ENCODE results near the gene NTNG1.
"Not testable (repeated sequence)": the region's sequence is repeated elsewhere in the genome, so short reads cannot be mapped to it uniquely, and the experiment has no call there.

NTNG1 gene

GRCh38 chr1:107147843-107148242, 7.0 kb downstream of the NTNG1 start:
- peak; percentile 64 for DNase-seq

- DNase-seq, result no peak
Measured at GRCh38 chr1:107149946-107150345, 9.1 kb downstream of the NTNG1 start.

- no peak for DNase-seq
Measured at GRCh38 chr1:107151295-107151694, 10.5 kb downstream of the NTNG1 start.

DNA sequence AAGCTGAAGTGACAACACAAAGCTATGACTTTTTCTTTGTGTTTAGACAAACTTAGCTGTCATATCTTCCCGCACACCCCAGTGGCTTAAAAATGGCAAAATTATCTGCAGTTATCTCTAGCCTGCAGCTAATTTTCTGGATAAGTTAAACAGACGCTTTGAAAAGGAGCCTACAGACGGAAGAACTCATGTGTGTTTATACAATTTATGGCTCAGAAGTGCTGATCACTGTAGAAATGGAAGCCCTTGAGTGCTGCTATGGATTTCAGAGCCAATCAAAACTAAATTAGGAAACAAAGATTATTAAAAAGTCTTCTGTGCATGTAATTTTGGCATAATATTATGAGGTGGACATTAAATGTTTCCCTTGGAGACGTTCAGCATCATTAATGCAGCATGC, 11.6 kb downstream of the NTNG1 start:
- DNase-seq, result no peak

- no peak for DNase-seq
Measured at GRCh38 chr1:107153014-107153413, 12.2 kb downstream of the NTNG1 start.

DNA sequence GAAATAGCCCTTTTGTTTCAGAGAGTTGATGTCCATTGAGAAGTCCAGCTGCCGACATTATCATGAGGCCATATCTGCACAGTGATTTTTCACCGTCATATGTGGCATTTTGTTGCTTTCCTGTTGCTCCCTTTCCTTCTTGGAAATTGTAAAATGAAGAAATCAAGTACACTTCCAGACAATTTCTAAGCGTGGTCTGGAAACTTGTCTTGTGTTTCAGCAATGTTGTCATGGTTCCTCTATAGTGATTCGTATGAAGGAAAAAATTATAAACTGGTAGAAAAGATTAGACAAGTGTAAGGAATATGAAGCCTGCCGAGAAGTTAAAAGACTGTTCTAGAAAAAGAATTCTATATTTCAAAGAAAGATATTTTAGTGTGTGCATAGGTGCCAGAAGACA, 17.7 kb downstream of the NTNG1 start:
- no peak for DNase-seq

- DNase-seq, result no peak
Measured at GRCh38 chr1:107158991-107159390, 18.2 kb downstream of the NTNG1 start.

DNA sequence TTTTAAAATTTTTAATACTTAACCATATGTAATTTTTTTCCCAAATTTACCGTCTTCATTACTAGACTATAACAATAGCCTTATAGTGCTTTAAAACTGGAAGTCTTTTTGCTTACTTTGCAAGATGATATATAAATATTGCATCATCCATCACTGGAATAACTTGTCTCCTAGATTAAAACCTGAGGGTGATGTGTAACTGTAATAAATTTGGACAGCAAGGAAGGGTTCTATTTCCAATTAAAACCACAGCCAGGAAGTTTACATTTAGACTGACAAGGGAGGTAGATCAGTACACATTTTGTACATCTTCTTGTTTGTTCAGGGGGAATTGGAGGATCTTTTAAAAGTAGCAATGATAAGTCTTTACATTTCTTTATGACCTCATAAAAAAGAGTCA, 21.9 kb downstream of the NTNG1 start:
- no peak for DNase-seq

GRCh38 chr1:107164901-107165300, 24.1 kb downstream of the NTNG1 start:
- not testable (repeated sequence) for DNase-seq

- no peak for DNase-seq
Measured at GRCh38 chr1:107169615-107170014, 28.8 kb downstream of the NTNG1 start.

DNA sequence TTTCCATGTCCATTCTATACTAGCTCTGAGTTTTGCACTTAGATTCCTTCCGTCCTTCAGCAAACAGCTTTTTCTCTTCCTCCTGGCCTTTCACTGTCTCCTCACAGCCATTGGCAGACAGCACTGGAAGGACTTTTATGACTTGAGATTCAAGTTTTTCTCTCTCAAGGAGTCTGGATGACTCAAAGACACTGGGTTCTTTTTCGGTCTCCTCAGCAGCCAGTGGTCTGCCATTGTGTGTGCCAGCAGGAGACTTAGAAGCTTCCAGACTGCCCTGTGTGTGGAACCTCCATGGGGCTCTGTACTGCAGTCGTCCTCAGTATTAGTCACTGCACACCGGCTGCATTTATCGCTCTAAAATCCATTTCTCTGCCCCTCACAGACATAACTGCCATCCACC, 30.5 kb downstream of the NTNG1 start:
- no peak for DNase-seq

DNA sequence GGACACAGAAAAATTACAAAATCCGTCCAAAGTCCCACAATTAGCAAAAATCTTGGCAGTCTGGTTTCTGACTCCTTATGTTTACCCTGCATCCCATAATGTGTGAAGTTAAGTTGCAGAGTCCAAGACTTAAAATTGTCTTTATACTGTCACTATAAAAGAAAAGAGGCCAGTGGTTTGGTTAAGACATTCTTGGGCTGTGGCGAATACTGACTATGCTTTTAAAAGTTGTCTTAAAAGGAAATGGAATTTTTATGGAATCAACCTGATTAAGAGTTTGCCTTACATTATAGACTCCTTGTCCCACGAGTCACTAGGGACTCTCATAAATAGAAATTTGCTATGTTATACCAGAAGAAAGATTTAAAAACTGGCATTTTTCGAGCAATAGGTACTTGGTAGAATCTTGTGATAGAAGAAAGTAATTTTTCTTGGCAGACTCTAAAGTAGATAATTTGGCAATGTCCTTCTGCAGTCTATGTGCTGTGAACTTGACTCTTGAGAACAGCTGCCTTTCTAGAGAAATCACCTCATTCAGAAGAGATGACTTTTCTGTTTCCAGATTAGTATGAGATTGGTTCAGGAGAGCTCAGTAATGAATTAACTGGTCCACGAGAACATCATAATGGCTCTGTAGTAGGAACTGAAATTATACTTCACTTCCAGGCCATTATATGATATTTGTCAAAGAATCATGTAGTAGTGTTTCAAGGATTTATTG, 31.8 kb downstream of the NTNG1 start:
- DNase-seq, result no peak

- DNase-seq, result peak; percentile 37
Measured at GRCh38 chr1:107175102-107175909, 34.5 kb downstream of the NTNG1 start.

GRCh38 chr1:107181253-107181969, 40.6 kb downstream of the NTNG1 start:
- DNase-seq, result no peak

GRCh38 chr1:107183011-107183410, 42.2 kb downstream of the NTNG1 start:
- DNase-seq, result no peak

- no peak for DNase-seq
Measured at GRCh38 chr1:107184888-107185287, 44.0 kb downstream of the NTNG1 start.

- DNase-seq, result no peak
Measured at GRCh38 chr1:107187399-107187798, 46.6 kb downstream of the NTNG1 start.

GRCh38 chr1:107188160-107188559, 47.3 kb downstream of the NTNG1 start:
- DNase-seq, result no peak

GRCh38 chr1:107194380-107194779, 53.5 kb downstream of the NTNG1 start:
- DNase-seq, result no peak

DNA sequence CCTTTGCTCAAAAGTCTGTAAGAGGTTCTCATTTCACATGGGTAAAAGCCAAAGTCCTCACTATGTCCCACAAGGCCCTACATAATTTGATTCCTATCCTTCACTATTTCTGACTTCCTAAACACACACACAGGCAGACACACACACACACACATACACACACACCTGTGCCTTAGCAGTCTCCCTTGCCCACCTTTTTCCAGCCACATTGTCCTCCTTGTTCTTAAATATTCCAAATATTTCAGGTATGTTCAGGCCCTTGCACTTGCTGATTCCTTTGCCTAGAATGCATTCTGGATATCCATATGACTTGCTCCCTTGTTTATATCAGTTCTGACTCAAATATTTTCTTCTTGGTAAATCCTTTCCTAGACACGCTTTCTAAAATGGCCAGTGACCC, 54.6 kb downstream of the NTNG1 start:
- no peak for DNase-seq

GRCh38 chr1:107196973-107197562, 56.2 kb downstream of the NTNG1 start:
- DNase-seq, result peak; percentile 8

GRCh38 chr1:107198561-107198960, 57.7 kb downstream of the NTNG1 start:
- no peak for DNase-seq

DNA sequence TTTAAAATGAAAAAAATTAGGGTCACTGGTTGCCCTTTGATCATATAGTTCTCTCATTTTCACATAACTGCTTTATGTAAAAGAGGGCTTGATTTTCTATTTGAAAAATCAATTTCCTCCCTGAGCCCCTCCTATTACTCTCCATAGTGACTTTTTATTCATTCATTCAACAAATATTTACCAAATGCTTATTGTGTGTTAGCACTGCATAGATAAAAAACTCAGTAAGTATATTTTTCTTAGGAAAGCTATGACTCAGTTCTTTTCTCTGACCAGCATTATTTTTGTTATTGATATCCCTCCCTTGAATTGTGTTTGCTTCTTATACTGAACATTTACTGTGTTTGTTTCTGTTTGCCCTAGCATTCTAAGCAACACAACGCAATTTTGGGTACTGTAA, 59.8 kb downstream of the NTNG1 start:
- no peak for DNase-seq
